ENCODE measurements around the gene ZNF710. TPM values are rescaled to one million over a fixed set of nuclear protein-coding genes. Genes with fewer than 3 reads are reported as not detected.
A peak's percentile ranks its signal among the peaks of the same experiment; 100 is the strongest.

The ZNF710 gene
- total and polyA plus RNA-seq, 2 of the 13 experiments (the other 11 are each of a cell fraction or from before 2014, with no cell fraction given) = 4.7 to 20.6 TPM

DNA sequence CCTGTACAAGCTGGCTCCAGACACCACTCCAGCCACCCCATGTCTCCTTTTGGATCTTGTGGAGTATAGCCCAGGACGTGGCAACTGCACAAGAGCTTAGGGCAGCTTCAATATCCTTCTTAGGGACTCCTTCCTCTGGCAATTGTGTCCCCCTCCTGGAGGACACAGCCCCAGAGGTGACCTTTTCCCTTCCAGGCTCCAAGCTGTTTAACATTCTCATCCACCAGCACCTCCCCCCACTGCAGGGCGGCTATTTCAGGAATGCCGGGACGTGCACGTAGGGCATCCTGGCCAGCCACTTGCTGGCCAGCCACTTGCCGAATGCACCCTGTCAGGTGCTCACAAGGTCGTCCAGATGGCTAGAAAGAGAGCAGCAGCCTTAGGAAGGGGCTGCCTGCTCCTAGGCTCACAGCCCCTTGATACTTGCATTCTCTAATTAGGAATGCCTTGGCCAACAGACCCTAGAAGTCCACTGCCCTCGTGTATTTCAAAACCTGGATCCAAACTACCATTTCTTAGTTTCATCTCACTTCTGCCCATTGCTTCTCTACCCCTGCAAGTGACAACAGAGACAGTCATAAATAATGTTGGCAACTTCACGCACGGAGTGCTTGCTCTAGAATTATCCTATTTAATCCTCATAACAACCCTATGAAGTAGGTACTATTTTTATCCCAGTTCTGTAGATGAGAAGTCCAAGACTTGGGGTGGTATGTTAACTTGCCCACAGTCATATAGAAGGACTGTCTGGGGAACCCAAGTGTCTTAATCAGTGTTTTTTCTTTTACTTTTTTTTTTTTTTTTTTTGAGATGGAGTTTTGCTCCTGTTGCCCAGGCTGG, 125.7 kb downstream of the ZNF710 start (continued):
- peak; percentile 62 for TF ChIP-seq HDAC1 (CRISPR knock-in tag; IDR thresholded peaks at IDR 0.05)
- TF ChIP-seq ZNF121 (CRISPR knock-in tag; IDR thresholded peaks at IDR 0.05) = 0 out of 2 replicates have a peak, but pooled peaks have one; percentile 23
- TF ChIP-seq, protein P1, sequence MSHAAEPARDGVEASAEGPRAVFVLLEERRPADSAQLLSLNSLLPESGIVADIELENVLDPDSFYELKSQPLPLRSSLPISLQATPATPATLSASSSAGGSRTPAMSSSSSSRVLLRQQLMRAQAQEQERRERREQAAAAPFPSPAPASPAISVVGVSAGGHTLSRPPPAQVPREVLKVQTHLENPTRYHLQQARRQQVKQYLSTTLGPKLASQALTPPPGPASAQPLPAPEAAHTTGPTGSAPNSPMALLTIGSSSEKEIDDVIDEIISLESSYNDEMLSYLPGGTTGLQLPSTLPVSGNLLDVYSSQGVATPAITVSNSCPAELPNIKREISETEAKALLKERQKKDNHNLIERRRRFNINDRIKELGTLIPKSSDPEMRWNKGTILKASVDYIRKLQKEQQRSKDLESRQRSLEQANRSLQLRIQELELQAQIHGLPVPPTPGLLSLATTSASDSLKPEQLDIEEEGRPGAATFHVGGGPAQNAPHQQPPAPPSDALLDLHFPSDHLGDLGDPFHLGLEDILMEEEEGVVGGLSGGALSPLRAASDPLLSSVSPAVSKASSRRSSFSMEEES (CRISPR knock-in tag; IDR thresholded peaks at IDR 0.05) = peak; percentile 87
- no peak for TF ChIP-seq ZNF329 (CRISPR knock-in tag; IDR thresholded peaks at IDR 0.05; ENCODE audit: low read depth)
- TF ChIP-seq ZMYM3 (CRISPR knock-in tag; IDR thresholded peaks at IDR 0.05) = peak; percentile 76; the same call in 1 of the 2 replicates
- TF ChIP-seq GATAD2A (CRISPR knock-in tag; IDR thresholded peaks at IDR 0.05) = peak; percentile 42; the same call in 1 of the 2 replicates
- TF ChIP-seq GATAD1 (CRISPR knock-in tag; IDR thresholded peaks at IDR 0.05) = peak; percentile 44; the same call in 1 of the 2 replicates
- TF ChIP-seq, protein P2, sequence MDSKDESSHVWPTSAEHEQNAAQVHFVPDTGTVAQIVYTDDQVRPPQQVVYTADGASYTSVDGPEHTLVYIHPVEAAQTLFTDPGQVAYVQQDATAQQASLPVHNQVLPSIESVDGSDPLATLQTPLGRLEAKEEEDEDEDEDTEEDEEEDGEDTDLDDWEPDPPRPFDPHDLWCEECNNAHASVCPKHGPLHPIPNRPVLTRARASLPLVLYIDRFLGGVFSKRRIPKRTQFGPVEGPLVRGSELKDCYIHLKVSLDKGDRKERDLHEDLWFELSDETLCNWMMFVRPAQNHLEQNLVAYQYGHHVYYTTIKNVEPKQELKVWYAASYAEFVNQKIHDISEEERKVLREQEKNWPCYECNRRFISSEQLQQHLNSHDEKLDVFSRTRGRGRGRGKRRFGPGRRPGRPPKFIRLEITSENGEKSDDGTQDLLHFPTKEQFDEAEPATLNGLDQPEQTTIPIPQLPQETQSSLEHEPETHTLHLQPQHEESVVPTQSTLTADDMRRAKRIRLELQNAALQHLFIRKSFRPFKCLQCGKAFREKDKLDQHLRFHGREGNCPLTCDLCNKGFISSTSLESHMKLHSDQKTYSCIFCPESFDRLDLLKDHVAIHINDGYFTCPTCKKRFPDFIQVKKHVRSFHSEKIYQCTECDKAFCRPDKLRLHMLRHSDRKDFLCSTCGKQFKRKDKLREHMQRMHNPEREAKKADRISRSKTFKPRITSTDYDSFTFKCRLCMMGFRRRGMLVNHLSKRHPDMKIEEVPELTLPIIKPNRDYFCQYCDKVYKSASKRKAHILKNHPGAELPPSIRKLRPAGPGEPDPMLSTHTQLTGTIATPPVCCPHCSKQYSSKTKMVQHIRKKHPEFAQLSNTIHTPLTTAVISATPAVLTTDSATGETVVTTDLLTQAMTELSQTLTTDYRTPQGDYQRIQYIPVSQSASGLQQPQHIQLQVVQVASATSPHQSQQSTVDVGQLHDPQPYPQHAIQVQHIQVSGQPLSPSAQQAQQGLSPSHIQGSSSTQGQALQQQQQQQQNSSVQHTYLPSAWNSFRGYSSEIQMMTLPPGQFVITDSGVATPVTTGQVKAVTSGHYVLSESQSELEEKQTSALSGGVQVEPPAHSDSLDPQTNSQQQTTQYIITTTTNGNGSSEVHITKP (CRISPR knock-in tag; IDR thresholded peaks at IDR 0.05; ENCODE audit: low read depth) = peak; percentile 61; the same call in 1 of the 2 replicates
- no peak for TF ChIP-seq PCBP1 (IDR thresholded peaks at IDR 0.05; ENCODE audit: borderline replicate concordance, low read depth, low read length)
- TF ChIP-seq KLF12 (CRISPR knock-in tag; IDR thresholded peaks at IDR 0.05; ENCODE audit: borderline replicate concordance) = peak; percentile 40; the same call in 1 of the 2 replicates
- no peak for TF ChIP-seq FOXA1 (IDR thresholded peaks at IDR 0.05)
- peak; percentile 30; the same call in 1 of the 2 replicates for TF ChIP-seq FOXA1 (CRISPR knock-in tag; IDR thresholded peaks at IDR 0.05)
- TF ChIP-seq, protein P3, sequence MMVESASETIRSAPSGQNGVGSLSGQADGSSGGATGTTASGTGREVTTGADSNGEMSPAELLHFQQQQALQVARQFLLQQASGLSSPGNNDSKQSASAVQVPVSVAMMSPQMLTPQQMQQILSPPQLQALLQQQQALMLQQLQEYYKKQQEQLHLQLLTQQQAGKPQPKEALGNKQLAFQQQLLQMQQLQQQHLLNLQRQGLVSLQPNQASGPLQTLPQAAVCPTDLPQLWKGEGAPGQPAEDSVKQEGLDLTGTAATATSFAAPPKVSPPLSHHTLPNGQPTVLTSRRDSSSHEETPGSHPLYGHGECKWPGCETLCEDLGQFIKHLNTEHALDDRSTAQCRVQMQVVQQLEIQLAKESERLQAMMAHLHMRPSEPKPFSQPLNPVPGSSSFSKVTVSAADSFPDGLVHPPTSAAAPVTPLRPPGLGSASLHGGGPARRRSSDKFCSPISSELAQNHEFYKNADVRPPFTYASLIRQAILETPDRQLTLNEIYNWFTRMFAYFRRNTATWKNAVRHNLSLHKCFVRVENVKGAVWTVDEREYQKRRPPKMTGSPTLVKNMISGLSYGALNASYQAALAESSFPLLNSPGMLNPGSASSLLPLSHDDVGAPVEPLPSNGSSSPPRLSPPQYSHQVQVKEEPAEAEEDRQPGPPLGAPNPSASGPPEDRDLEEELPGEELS (CRISPR knock-in tag; IDR thresholded peaks at IDR 0.05) = peak; percentile 83
- TF ChIP-seq, protein P4, sequence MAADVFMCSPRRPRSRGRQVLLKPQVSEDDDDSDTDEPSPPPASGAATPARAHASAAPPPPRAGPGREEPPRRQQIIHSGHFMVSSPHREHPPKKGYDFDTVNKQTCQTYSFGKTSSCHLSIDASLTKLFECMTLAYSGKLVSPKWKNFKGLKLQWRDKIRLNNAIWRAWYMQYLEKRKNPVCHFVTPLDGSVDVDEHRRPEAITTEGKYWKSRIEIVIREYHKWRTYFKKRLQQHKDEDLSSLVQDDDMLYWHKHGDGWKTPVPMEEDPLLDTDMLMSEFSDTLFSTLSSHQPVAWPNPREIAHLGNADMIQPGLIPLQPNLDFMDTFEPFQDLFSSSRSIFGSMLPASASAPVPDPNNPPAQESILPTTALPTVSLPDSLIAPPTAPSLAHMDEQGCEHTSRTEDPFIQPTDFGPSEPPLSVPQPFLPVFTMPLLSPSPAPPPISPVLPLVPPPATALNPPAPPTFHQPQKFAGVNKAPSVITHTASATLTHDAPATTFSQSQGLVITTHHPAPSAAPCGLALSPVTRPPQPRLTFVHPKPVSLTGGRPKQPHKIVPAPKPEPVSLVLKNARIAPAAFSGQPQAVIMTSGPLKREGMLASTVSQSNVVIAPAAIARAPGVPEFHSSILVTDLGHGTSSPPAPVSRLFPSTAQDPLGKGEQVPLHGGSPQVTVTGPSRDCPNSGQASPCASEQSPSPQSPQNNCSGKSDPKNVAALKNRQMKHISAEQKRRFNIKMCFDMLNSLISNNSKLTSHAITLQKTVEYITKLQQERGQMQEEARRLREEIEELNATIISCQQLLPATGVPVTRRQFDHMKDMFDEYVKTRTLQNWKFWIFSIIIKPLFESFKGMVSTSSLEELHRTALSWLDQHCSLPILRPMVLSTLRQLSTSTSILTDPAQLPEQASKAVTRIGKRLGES (CRISPR knock-in tag; IDR thresholded peaks at IDR 0.05; ENCODE audit: borderline replicate concordance) = peak; percentile 75; the same call in 1 of the 2 replicates
- TF ChIP-seq NAIF1 (CRISPR knock-in tag; IDR thresholded peaks at IDR 0.05; ENCODE audit: borderline replicate concordance) = peak; percentile 26; the same call in 1 of the 2 replicates
- no peak for TF ChIP-seq SMAD3 (CRISPR knock-in tag; IDR thresholded peaks at IDR 0.05)
- TF ChIP-seq NFIB (CRISPR knock-in tag; IDR thresholded peaks at IDR 0.05; ENCODE audit: borderline replicate concordance) = no peak
- 0 out of 2 replicates have a peak, but pooled peaks have one; percentile 20 for TF ChIP-seq GFI1 (CRISPR knock-in tag; IDR thresholded peaks at IDR 0.05; ENCODE audit: borderline replicate concordance)

All from HepG2 (cell line).